SH-SY5Y (cell line): ENCODE data around the gene COL8A1.

ENCODE experiments used
- GATA2 ChIP-seq: IDR thresholded peaks from 2 replicates; pipeline ENCODE4 v1.6.1; 2011; ENCODE audit warnings: mild to moderate bottlenecking, low read depth, low read length
- GATA3 ChIP-seq: IDR thresholded peaks from 2 replicates; pipeline ENCODE4 v1.6.1; 2011; ENCODE audit warnings: low read depth, mild to moderate bottlenecking, low read length, moderate library complexity

DNA sequence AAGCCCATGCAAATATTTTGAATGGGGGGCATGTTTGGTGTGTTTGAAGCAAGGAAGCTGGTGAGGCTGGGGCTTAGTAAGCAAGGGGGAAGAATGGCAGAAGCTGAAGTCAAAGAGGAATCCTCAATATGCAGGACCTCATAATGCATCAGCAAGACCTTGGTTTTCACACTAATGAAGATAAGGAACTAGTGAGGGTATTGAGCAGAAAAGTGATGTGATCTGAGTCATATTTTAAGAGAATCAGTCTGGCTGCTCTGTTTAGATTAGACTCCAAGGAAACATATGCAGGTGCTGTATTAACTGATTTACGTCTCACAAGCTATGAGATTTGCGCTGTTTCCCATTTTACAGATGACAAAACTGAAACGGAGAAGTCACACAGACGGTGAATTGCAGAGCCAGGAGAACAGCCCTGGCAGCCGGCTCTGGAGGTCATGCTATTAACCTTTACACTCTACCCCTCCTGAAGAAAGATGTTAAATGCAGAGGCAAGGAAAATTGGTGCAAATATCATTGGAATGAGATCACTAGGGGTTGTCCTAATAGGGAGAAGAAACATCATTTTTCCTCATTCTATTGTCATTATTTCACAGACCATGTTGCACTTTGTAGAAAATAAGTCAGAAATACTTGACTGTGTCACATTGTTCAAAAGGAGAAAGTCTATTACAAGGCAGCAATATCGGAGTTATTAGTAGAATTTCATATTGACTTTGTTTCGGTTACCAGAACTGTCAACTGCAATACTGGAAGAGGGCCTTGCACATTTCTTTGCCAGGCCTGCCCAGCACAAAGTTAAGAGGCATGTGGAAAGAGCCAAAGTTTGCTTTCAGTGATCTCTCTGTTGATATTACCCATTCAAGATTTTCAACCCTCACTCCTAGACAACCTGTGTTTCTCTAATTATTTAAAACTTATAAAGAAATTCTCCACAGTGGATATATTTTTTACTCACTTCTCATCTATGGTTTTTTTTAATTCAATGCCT lies 64.9 kb downstream of the COL8A1 start:
- no peak for TF ChIP-seq GATA3
- TF ChIP-seq GATA2, result no peak
